ENCODE data around the gene MED27.

- TF ChIP-seq POLR2A (IDR thresholded peaks at IDR 0.05; ENCODE audit: low read depth, low read length) (no peak), TAF1 (IDR thresholded peaks at IDR 0.05; ENCODE audit: borderline replicate concordance, low read depth, low read length) (no peak), POLR2AphosphoS5 (IDR thresholded peaks at IDR 0.05; ENCODE audit: low read depth, low read length) (no peak)
These were observed 108.1 kb downstream of the MED27 start for GRCh38 chr9:131971482-131972074.

All from GM12892 (cell line).